ENCODE results near the gene MICALL1. TPM values are rescaled to one million over a fixed set of nuclear protein-coding genes. Genes with fewer than 3 reads are reported as not detected.
"Not testable (repeated sequence)": the region's sequence is repeated elsewhere in the genome, so short reads cannot be mapped to it uniquely, and the experiment has no call there.

The MICALL1 gene
- polyA plus RNA-seq, 1 donor from 2014 or later = 4.7 TPM

GRCh38 chr22:37953062-37953436, 47.0 kb downstream of the MICALL1 start:
- Mint-ChIP-seq H3K4me1 (peaks cover 16 to 33% (median 26%) of the 10 kb centered on the region in 3 donors), H3K4me3 (peak overlapping the region; percentile 94 to 100 (median 100)), H3K9me3 (no peaks in the 10 kb centered on the region), H3K27me3 (peaks cover 12% of the 10 kb centered on the region), H3K36me3 (peaks cover 3% of the 10 kb centered on the region), H3K27ac (peak overlapping the region; percentile 81 to 98 (median 83))

- H3K27ac Mint-ChIP-seq = peak within 1 kb of the TSS; percentile 81 to 98 (median 83)
- no peaks in the 10 kb centered on the region for H3K9me3 Mint-ChIP-seq
- H3K4me3 Mint-ChIP-seq = peak within 1 kb of the TSS; percentile 94 to 100 (median 100)
- H3K36me3 Mint-ChIP-seq = peaks cover 3% of the 10 kb centered on the region
- peaks cover 12% of the 10 kb centered on the region for H3K27me3 Mint-ChIP-seq
- H3K4me1 Mint-ChIP-seq = peaks cover 19 to 34% (median 26%) of the 10 kb centered on the region in 3 donors
Observed at GRCh38 chr22:37953437-37954179, 47.5 kb downstream of the MICALL1 start, which contains the start of the genes C22orf23 and POLR2F. Gene C22orf23, minus strand, starts transcription at chr22:37953601. Its CDS starts 452 bp downstream, at chr22:37953149. Gene POLR2F, plus strand, starts transcription at chr22:37953699. Its CDS starts 89 bp downstream, at chr22:37953788.

DNA sequence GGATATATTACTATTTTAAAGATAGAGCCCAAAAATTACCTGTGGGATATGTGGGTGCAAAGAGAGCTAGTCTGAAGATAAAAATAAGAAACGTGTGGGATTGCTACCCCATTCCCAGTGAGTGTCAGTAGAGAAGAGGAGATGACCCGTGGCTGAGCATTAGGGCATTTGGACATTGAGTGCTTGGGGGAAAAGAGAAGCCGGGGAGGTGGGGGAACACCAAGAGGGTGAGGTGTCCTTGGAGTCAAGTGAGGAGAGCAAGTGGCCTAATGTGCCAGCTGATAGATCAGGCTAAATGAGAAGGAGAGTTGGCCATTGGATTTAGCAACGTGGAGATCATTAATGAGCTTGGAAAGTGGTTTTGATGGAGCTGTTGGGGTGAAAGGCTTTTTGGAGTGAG, 48.6 kb downstream of the MICALL1 start:
- Mint-ChIP-seq H3K36me3 (peaks cover 8% of the 10 kb centered on the region), H3K9me3 (peaks cover 0 to 3% (median 0%) of the 10 kb centered on the region in 3 donors), H3K27me3 (peaks cover 12% of the 10 kb centered on the region), H3K4me1 (peaks cover 22 to 34% (median 26%) of the 10 kb centered on the region in 3 donors), H3K4me3 (peak overlapping the region; percentile 94 to 100 (median 100)), H3K27ac (peak overlapping the region in 1 of 3 donors; percentile 35)

- Mint-ChIP-seq H3K27me3 (peaks cover 12% of the 10 kb centered on the region), H3K27ac (peak overlapping the region in 1 of 3 donors; percentile 11), H3K4me1 (peaks cover 22 to 34% (median 26%) of the 10 kb centered on the region in 3 donors)
- not testable (repeated sequence) for H3K36me3 Mint-ChIP-seq, H3K4me3 Mint-ChIP-seq, H3K9me3 Mint-ChIP-seq
Observed at GRCh38 chr22:37955825-37956397, 49.8 kb downstream of the MICALL1 start.

- Mint-ChIP-seq H3K4me3 (peak overlapping the region in 2 of 4 donors; percentile 24 to 41), H3K9me3 (peaks cover 0 to 3% (median 0%) of the 10 kb centered on the region in 3 donors), H3K27me3 (peaks cover 9% of the 10 kb centered on the region), H3K27ac (peak overlapping the region in 1 of 3 donors; percentile 73), H3K4me1 (peaks cover 22 to 36% (median 26%) of the 10 kb centered on the region in 3 donors), H3K36me3 (peaks cover 10% of the 10 kb centered on the region)
Observed at GRCh38 chr22:37957232-37957631, 51.1 kb downstream of the MICALL1 start.

GRCh38 chr22:37959231-37959825, 53.2 kb downstream of the MICALL1 start:
- H3K27me3 Mint-ChIP-seq = no peaks in the 10 kb centered on the region
- H3K4me1 Mint-ChIP-seq = peaks cover 10 to 26% (median 14%) of the 10 kb centered on the region in 3 donors
- no peak overlapping the region for H3K27ac Mint-ChIP-seq
- H3K9me3 Mint-ChIP-seq = peaks cover 0 to 3% (median 0%) of the 10 kb centered on the region in 3 donors
- H3K36me3 Mint-ChIP-seq = peaks cover 8% of the 10 kb centered on the region
- H3K4me3 Mint-ChIP-seq = peak overlapping the region in 2 of 4 donors; percentile 38 to 65

DNA sequence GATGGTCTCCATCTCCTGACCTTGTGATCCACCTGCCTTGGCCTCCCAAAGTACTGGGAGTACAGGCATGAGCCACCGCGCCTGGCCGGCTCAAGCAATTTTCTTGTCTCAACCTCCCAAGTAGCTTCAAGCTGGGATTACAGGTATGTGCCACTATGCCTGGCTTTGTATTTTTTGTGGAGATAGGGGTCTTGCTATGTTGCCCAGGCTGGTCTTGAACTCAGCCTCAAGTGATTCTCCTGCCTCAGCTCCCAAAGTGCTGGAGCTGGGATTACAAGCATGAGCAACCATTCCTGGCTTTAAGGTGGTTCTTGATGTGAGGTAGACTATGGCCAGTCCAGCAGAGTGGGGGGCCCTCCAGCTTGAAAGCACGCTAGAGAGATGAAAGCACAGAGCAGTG, 55.0 kb downstream of the MICALL1 start:
- Mint-ChIP-seq H3K27me3 (no peaks in the 10 kb centered on the region), H3K4me3 (no peak overlapping the region), H3K36me3 (peaks cover 8% of the 10 kb centered on the region), H3K27ac (no peak overlapping the region), H3K9me3 (peaks cover 0 to 3% (median 0%) of the 10 kb centered on the region in 3 donors), H3K4me1 (peaks cover 7 to 21% (median 11%) of the 10 kb centered on the region in 3 donors)

- Mint-ChIP-seq H3K27ac (peak overlapping the region in 1 of 3 donors; percentile 68), H3K4me3 (peak overlapping the region in 1 of 4 donors; percentile 20), H3K36me3 (peaks cover 6% of the 10 kb centered on the region)
Observed at GRCh38 chr22:37965940-37966664, 60.0 kb downstream of the MICALL1 start.

DNA sequence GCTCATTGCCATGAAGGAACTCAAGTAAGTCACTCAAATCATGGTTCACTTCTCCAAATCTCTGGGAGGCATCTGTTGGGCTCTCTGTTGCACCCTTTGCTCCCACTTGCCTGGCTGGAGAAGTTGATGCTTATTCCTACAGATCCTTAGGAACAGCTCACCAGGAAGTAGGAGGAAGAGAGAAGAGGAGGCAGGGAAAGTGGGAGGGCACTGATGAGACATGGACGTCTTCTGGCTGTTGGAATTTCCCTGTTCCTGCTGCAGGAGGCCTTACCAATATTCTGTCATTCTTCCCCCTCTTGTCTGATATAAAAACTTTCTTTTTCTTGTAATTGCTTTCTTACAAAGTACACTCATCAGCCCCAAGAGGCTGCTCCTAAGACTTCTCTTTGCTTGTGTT, 61.0 kb downstream of the MICALL1 start:
- Mint-ChIP-seq H3K36me3 (peaks cover 4% of the 10 kb centered on the region), H3K27me3 (no peaks in the 10 kb centered on the region), H3K4me1 (peaks cover 5% of the 10 kb centered on the region in 3 donors), H3K4me3 (no peak overlapping the region), H3K9me3 (no peaks in the 10 kb centered on the region), H3K27ac (no peak overlapping the region)

More at GRCh38 chr22:37965940-37966664, 60.0 kb downstream of the MICALL1 start:
- Mint-ChIP-seq H3K27me3 (no peaks in the 10 kb centered on the region), H3K4me1 (peaks cover 5 to 7% (median 5%) of the 10 kb centered on the region in 3 donors), H3K9me3 (no peaks in the 10 kb centered on the region)

DNA sequence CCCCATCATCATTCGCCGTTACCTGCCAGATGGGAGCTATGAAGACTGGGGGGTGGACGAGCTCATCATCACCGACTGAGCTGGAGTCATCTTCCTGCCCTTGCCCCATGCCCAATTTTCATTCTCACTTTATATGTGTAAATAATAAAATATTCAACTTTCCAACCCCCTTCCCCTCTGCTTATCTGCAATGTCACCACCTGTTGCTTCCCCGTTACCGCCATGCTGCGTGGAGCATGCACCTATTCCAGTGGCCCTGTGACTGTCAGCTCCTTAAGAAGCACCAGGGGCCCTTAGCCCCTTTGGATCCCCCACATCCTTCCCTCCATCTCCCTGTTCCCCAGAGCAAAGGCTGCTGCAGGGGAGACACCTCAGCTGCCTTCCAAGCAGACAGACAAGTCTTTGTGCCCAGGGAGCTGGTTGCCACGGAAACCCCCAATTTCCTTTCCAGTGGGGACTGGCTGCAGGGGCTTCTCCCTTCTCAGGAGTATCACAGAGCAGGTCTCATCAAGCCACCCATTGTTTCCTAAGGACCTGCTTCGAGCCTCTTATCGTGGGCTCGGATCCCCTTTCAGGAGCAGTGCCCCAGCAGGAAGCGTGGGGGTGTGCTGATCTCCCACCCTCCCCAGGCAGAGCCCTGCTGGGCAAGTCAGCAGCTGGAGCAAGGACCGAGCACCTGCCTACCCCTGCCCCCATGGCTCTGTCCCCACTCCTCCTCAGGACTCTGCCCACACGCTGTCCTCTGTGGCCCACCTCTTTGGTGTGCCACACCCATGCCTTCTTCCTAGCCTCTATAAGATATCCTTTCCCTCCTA, 61.7 kb downstream of the MICALL1 start:
- H3K27ac Mint-ChIP-seq = no peak overlapping the region
- no peak overlapping the region for H3K4me3 Mint-ChIP-seq
- H3K27me3 Mint-ChIP-seq = no peaks in the 10 kb centered on the region
- H3K4me1 Mint-ChIP-seq = peaks cover 5% of the 10 kb centered on the region in 3 donors
- no peaks in the 10 kb centered on the region for H3K9me3 Mint-ChIP-seq
- peaks cover 4% of the 10 kb centered on the region for H3K36me3 Mint-ChIP-seq

DNA sequence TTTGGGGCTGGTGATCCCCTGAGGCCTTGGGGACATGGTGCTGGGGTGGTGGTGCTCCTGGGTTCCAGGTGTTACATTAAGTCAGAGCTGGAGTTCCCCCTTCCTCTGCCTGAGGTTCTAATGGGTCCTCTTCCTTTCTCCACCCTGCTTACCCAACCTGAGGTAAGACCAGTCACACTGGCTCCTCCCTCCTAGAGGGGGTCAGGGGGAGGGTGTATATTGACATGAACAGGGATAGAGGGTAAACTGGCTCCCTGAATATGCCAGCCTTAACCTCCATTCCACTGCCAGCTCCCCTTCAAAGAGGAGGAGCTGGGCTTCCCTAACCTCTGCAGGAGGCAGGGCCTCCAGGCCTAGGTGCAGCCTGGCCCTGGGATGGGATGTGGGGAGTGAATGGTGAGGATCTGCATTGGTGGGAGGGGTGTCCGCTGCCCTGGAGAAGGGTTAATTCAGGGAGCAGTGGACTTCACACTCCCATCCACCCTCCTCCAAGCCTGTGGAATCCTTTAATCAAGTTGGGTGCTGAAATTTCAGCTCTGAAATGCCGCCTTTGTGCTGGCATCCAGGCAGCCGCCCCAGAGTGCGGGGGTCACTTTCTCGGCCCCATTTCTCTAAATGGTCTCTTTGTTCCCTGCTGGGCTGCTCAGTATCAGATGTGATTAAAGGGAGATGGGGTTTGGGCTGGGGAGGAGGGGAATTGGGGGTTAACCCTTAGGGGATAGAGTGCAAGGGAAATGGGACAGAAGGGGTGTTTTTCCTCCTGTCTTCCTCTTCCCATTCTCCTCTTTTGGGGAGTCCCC, 62.6 kb downstream of the MICALL1 start:
- peaks cover 4% of the 10 kb centered on the region for H3K36me3 Mint-ChIP-seq
- H3K4me1 Mint-ChIP-seq = peaks cover 5% of the 10 kb centered on the region in 3 donors
- H3K9me3 Mint-ChIP-seq = no peaks in the 10 kb centered on the region
- no peaks in the 10 kb centered on the region for H3K27me3 Mint-ChIP-seq
- no peak overlapping the region for H3K27ac Mint-ChIP-seq
- peak overlapping the region in 1 of 4 donors; percentile 28 for H3K4me3 Mint-ChIP-seq

DNA sequence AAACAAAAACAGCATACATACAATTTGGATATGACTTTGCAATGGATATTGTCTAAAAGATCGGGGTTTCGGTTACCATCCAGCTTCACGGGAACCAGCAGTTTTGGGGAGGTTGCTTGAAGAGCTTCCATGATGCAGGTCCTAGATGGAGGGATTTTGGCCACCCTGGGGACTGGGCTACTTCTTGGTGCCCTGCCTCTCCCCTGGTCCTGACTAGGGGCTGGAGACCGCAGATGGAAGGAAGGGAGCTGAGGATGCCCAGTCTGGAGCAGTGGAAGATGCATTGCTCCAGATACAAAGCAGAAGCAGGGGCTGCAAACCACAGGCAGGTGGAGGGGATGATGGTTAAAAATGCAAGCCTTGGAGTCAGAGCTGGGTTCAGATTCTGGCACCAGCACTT, 64.8 kb downstream of the MICALL1 start:
- no peak overlapping the region for H3K27ac Mint-ChIP-seq

More for the DNA sequence above, 64.8 kb downstream of the MICALL1 start:
- H3K4me3 Mint-ChIP-seq = no peak overlapping the region
- no peaks in the 10 kb centered on the region for H3K4me1 Mint-ChIP-seq
- H3K27me3 Mint-ChIP-seq = no peaks in the 10 kb centered on the region
- no peaks in the 10 kb centered on the region for H3K9me3 Mint-ChIP-seq
- peaks cover 7% of the 10 kb centered on the region for H3K36me3 Mint-ChIP-seq
